Mesenchymal stem cell (in vitro differentiated cells and primary cell): ENCODE measurements around the gene OR52N1.

Experiments
- DNase-seq: peaks from one replicate; pipeline ENCODE4 v3.0.0-alpha.2; 2013
- H2AFZ ChIP-seq: one replicate; pipeline ENCODE4 v1.6.1; 2013; ENCODE audit warnings: low read depth, mild to moderate bottlenecking, control low read depth, inconsistent platforms, low read length, moderate library complexity
- H2AK5ac ChIP-seq: 2 replicates; pipeline ENCODE4 v1.6.1; 2013; ENCODE audit warnings: low read length, moderate library complexity, mild to moderate bottlenecking, inconsistent platforms; ENCODE audit not compliant: severe bottlenecking
- H2BK120ac ChIP-seq: one replicate; pipeline ENCODE4 v1.6.1; 2013; ENCODE audit warnings: low read depth, mild to moderate bottlenecking, inconsistent platforms, low read length, moderate library complexity
- H2BK12ac ChIP-seq, 2 experiments: one replicate each; pipeline ENCODE4 v1.6.1; 2013; ENCODE audit warnings: inconsistent platforms in 2 of 2, low read length in 2 of 2, mild to moderate bottlenecking in 2 of 2, moderate library complexity in 2 of 2, control low read depth in 1 of 2
- H2BK15ac ChIP-seq: one replicate; pipeline ENCODE4 v1.6.1; 2013; ENCODE audit warnings: mild to moderate bottlenecking, low read depth, inconsistent platforms; ENCODE audit not compliant: poor library complexity, severe bottlenecking
- H2BK5ac ChIP-seq: 2 replicates; pipeline ENCODE4 v1.6.1; 2013; ENCODE audit warnings: low read depth, mild to moderate bottlenecking, low read length, control low read depth, inconsistent platforms; ENCODE audit not compliant: poor library complexity, severe bottlenecking
- H3K14ac ChIP-seq, 2 experiments: one replicate each; pipeline ENCODE4 v1.6.1; 2013; ENCODE audit warnings: inconsistent platforms in 2 of 2, low read length in 2 of 2, control low read depth in 1 of 2, mild to moderate bottlenecking in 1 of 2, moderate library complexity in 1 of 2
- H3K18ac ChIP-seq, 2 experiments: one replicate each; pipeline ENCODE4 v1.6.1; 2013; ENCODE audit warnings: inconsistent platforms in 2 of 2, low read length in 2 of 2, control low read depth in 1 of 2, low read depth in 1 of 2, mild to moderate bottlenecking in 1 of 2
- H3K23ac ChIP-seq, 2 experiments: one replicate each; pipeline ENCODE4 v1.6.1; 2013; ENCODE audit warnings: inconsistent platforms in 2 of 2, low read length in 2 of 2, mild to moderate bottlenecking in 2 of 2, moderate library complexity in 2 of 2, control low read depth in 1 of 2
- H3K27ac ChIP-seq: 2 replicates; pipeline ENCODE4 v1.5.1; 2013; ENCODE audit warnings: mild to moderate bottlenecking, moderate library complexity, low read length, control low read depth, inconsistent platforms; ENCODE audit not compliant: poor library complexity, severe bottlenecking
- H3K27me3 ChIP-seq, 2 experiments: 2 replicates each; pipeline versions ENCODE4 v1.6.1 to v1.7.0; 2013; ENCODE audit warnings: low read length in 2 of 2, mild to moderate bottlenecking in 2 of 2, moderate library complexity in 2 of 2, control low read depth in 1 of 2, inconsistent platforms in 1 of 2; ENCODE audit not compliant: control insufficient read depth in 1 of 2, insufficient read depth in 1 of 2
- H3K36me3 ChIP-seq, 2 experiments: 2 replicates each; pipeline versions ENCODE4 v1.6.1 to v1.7.0; 2013; ENCODE audit warnings: low read length in 2 of 2, control low read depth in 1 of 2, inconsistent platforms in 1 of 2, low read depth in 1 of 2, mild to moderate bottlenecking in 1 of 2; ENCODE audit not compliant: insufficient read depth in 2 of 2, control insufficient read depth in 1 of 2
- H3K4ac ChIP-seq, 2 experiments: one replicate each; pipeline ENCODE4 v1.6.1; 2013; ENCODE audit warnings: inconsistent platforms in 2 of 2, low read length in 2 of 2, mild to moderate bottlenecking in 2 of 2, moderate library complexity in 2 of 2, control low read depth in 1 of 2, low read depth in 1 of 2
- H3K4me1 ChIP-seq: 2 replicates; pipeline ENCODE4 v1.6.1; 2013; ENCODE audit warnings: low read depth, low read length, control low read depth; ENCODE audit not compliant: control insufficient read depth, insufficient read depth
- H3K4me2 ChIP-seq: 2 replicates; pipeline ENCODE4 v1.6.1; 2013; ENCODE audit warnings: low read length, mild to moderate bottlenecking, inconsistent platforms; ENCODE audit not compliant: poor library complexity, severe bottlenecking
- H3K4me3 ChIP-seq, 2 experiments: 2 replicates each; pipeline versions ENCODE4 v1.5.1 to v1.7.0; 2013; ENCODE audit warnings: low read length in 2 of 2, mild to moderate bottlenecking in 2 of 2, control low read depth in 1 of 2, low read depth in 1 of 2; ENCODE audit not compliant: insufficient read depth in 1 of 2
- H3K79me1 ChIP-seq: replicated peaks from 2 replicates; pipeline ENCODE4 v1.6.1; 2013; ENCODE audit warnings: mild to moderate bottlenecking, control low read depth, low read length, inconsistent platforms; ENCODE audit not compliant: poor library complexity, severe bottlenecking
- H3K9ac ChIP-seq: 2 replicates; pipeline ENCODE4 v1.7.0; 2013; ENCODE audit warnings: mild to moderate bottlenecking, low read length, moderate library complexity
- H3K9me3 ChIP-seq: 2 replicates; pipeline ENCODE4 v1.7.0; 2013; ENCODE audit warnings: mild to moderate bottlenecking, low read length; ENCODE audit not compliant: control insufficient read depth
- H4K8ac ChIP-seq: one replicate; pipeline ENCODE4 v1.6.1; 2013; ENCODE audit warnings: inconsistent platforms, mild to moderate bottlenecking, low read length, moderate library complexity
- H4K91ac ChIP-seq: one replicate; pipeline ENCODE4 v1.6.1; 2013; ENCODE audit warnings: mild to moderate bottlenecking, low read length, inconsistent platforms
- WGBS: methylation state at CpG from one replicate; pipeline ENCODE4 v1.1.7; 2013; ENCODE audit warnings: mixed read lengths; 5-methylcytosine and 5-hydroxymethylcytosine counted together

Gene OR52N1

GRCh38 chr11:5818245-5818886 is 27.3 kb upstream of the OR52N1 start:
- Histone ChIP-seq H3K27me3 (no peaks in the 10 kb centered on the region), H3K4me1 (no peaks in the 10 kb centered on the region), H3K14ac (no peak overlapping the region), H3K79me1 (no peaks in the 10 kb centered on the region), H4K91ac (no peak overlapping the region), H3K36me3 (no peaks in the 10 kb centered on the region), H2BK120ac (no peak overlapping the region), H2AFZ (no peak overlapping the region), H3K4me3 (no peak overlapping the region), H2BK12ac (no peak overlapping the region), H3K4ac (no peak overlapping the region), H3K4me2 (no peak overlapping the region), H3K9ac (no peak overlapping the region), H4K8ac (no peak overlapping the region), H3K27ac (no peak overlapping the region), H2AK5ac (no peak overlapping the region), H3K18ac (no peak overlapping the region), H2BK5ac (no peak overlapping the region), H3K9me3 (no peaks in the 10 kb centered on the region), H3K23ac (no peak overlapping the region), H2BK15ac (no peak overlapping the region)
- peak; percentile 17 for DNase-seq
- no CpG with 5 or more reads among the region's 1 CpG for WGBS

GRCh38 chr11:5815534-5815933 is 24.5 kb upstream of the OR52N1 start:
- Histone ChIP-seq H3K4me3 (no peak overlapping the region), H2BK15ac (no peak overlapping the region), H3K9ac (no peak overlapping the region), H4K8ac (no peak overlapping the region), H2AFZ (no peak overlapping the region), H3K4me2 (no peak overlapping the region), H3K9me3 (no peaks in the 10 kb centered on the region), H3K14ac (no peak overlapping the region), H2BK5ac (no peak overlapping the region), H3K4me1 (no peaks in the 10 kb centered on the region), H3K27ac (no peak overlapping the region), H3K36me3 (no peaks in the 10 kb centered on the region), H3K27me3 (no peaks in the 10 kb centered on the region), H2AK5ac (no peak overlapping the region), H3K79me1 (no peaks in the 10 kb centered on the region), H2BK120ac (no peak overlapping the region), H3K4ac (no peak overlapping the region), H4K91ac (no peak overlapping the region), H2BK12ac (no peak overlapping the region), H3K18ac (no peak overlapping the region), H3K23ac (no peak overlapping the region)
- DNase-seq: no peak
- 95% methylated on average over 2 of the region's 4 CpGs for WGBS

- Histone ChIP-seq H3K27ac (no peak overlapping the region), H3K4me3 (no peak overlapping the region), H3K18ac (no peak overlapping the region), H2BK5ac (no peak overlapping the region), H3K4me1 (peaks cover 3% of the 10 kb centered on the region), H2BK15ac (no peak overlapping the region), H3K79me1 (no peaks in the 10 kb centered on the region), H3K27me3 (peaks cover 4 to 12% of the 10 kb centered on the region in 2 experiments), H4K8ac (no peak overlapping the region), H2BK12ac (no peak overlapping the region), H3K23ac (no peak overlapping the region), H3K4ac (no peak overlapping the region), H3K4me2 (no peak overlapping the region), H2AK5ac (no peak overlapping the region), H3K14ac (no peak overlapping the region), H4K91ac (no peak overlapping the region), H2BK120ac (no peak overlapping the region), H2AFZ (no peak overlapping the region), H3K9ac (no peak overlapping the region), H3K9me3 (no peaks in the 10 kb centered on the region), H3K36me3 (no peaks in the 10 kb centered on the region)
- no peak for DNase-seq
- 81% methylated on average over 4 of the region's 6 CpGs for WGBS
Measured at GRCh38 chr11:5809905-5810795, 19.1 kb upstream of the OR52N1 start.

GRCh38 chr11:5809122-5809519 is 18.1 kb upstream of the OR52N1 start:
- peaks cover under 1% of the 10 kb centered on the region for H3K9me3 ChIP-seq
- H4K8ac ChIP-seq: no peak overlapping the region
- no peak overlapping the region for H4K91ac ChIP-seq
- H3K18ac ChIP-seq: no peak overlapping the region
- 84% methylated on average over 5 of the region's 5 CpGs for WGBS
- H3K23ac ChIP-seq: no peak overlapping the region
- H2BK15ac ChIP-seq: peak overlapping the region; percentile 77
- H2AFZ ChIP-seq: peak overlapping the region; percentile 48
- H3K4me2 ChIP-seq: peak overlapping the region; percentile 90
- no peak overlapping the region for H2AK5ac ChIP-seq
- no peak overlapping the region for H3K14ac ChIP-seq
- peaks cover 3% of the 10 kb centered on the region for H3K4me1 ChIP-seq
- H3K36me3 ChIP-seq: no peaks in the 10 kb centered on the region
- no peak overlapping the region for H2BK120ac ChIP-seq
- H2BK12ac ChIP-seq: no peak overlapping the region
- peaks cover 4 to 12% of the 10 kb centered on the region in 2 experiments for H3K27me3 ChIP-seq
- no peak overlapping the region for H2BK5ac ChIP-seq
- H3K9ac ChIP-seq: peak overlapping the region; percentile 86
- peak; percentile 2 for DNase-seq
- H3K79me1 ChIP-seq: no peaks in the 10 kb centered on the region
- H3K27ac ChIP-seq: no peak overlapping the region
- H3K4me3 ChIP-seq: peak overlapping the region in 1 of 2 experiments; percentile 92
- H3K4ac ChIP-seq: no peak overlapping the region
